BE2C (cell line): ENCODE results near the gene SNX20.

ENCODE experiments used
- DNase-seq: peaks from one replicate; pipeline ENCODE4 v3.0.0-alpha.2; 2020
- H3K27me3 ChIP-seq: fragments of 250-450 bp; sonication (Bioruptor Pico); 2 replicates; pipeline ENCODE4 v1.5.1; 2020; ENCODE audit warnings: mild to moderate bottlenecking
- H3K36me3 ChIP-seq: fragments of 250-450 bp; sonication (Bioruptor Pico); 2 replicates; pipeline ENCODE4 v1.5.1; 2020; ENCODE audit warnings: mild to moderate bottlenecking
- H3K4me1 ChIP-seq: fragments of 250-450 bp; sonication (Bioruptor Pico); 2 replicates; pipeline ENCODE4 v1.5.1; 2020
- H3K4me3 ChIP-seq: 2 replicates; pipeline ENCODE4 v1.5.1; 2011; ENCODE audit warnings: low read depth, low read length
- H3K9me3 ChIP-seq: fragments of 250-450 bp; sonication (Bioruptor Pico); 2 replicates; pipeline ENCODE4 v1.5.1; 2020
- TF ChIP-seq, protein P1 (sequence below): IDR thresholded peaks from 2 replicates; pipeline ENCODE4 v1.5.1; 2012; ENCODE audit warnings: mild to moderate bottlenecking, low read depth, low read length

SNX20 gene

DNA sequence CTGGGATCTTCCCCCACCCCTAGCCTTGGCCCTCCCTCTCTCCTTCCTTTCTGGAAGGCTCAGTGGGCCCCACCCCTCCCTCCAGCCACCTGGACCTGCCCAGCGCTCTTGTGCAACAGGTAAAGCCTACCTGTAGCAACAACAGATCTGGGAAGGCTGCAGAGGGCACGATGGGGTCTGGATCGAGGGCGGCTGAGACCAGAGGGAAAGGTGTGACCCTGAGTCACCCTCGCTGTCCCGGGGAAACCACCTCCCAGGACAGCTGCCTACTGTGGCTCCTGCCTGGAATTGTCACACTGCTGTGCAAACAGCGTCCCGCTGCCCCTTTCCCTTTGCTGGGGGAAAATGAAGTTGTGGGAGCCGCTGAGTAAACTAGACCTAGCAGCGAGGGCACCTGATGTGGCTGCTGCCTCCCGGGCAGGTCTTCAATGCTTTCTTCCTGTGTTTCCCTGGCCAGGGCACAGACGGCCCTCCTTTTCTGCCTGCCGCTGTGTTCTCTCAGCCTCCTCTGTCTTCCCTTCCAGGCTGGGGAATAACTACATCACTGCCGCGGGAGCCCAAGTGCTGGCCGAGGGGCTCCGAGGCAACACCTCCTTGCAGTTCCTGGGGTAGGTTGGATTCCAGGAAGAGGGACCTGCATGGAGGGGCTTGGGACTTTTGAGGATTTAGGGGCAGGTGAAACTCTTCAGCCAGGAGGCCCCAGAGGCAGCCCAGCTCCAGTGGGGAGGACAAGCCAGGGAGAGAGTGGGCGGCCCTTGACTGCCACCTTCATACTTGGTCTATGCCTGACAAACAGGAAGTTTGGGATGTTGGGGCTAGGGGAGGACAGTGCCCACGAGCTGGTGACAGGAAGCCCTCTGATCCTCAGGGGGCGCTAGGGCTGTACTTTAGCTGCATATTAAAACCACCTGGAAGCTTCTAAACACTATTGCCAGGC lies 38.6 kb upstream of the SNX20 start:
- DNase-seq = no peak
- TF ChIP-seq, protein P1, sequence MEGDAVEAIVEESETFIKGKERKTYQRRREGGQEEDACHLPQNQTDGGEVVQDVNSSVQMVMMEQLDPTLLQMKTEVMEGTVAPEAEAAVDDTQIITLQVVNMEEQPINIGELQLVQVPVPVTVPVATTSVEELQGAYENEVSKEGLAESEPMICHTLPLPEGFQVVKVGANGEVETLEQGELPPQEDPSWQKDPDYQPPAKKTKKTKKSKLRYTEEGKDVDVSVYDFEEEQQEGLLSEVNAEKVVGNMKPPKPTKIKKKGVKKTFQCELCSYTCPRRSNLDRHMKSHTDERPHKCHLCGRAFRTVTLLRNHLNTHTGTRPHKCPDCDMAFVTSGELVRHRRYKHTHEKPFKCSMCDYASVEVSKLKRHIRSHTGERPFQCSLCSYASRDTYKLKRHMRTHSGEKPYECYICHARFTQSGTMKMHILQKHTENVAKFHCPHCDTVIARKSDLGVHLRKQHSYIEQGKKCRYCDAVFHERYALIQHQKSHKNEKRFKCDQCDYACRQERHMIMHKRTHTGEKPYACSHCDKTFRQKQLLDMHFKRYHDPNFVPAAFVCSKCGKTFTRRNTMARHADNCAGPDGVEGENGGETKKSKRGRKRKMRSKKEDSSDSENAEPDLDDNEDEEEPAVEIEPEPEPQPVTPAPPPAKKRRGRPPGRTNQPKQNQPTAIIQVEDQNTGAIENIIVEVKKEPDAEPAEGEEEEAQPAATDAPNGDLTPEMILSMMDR = no peak
- no peaks in the 10 kb centered on the region for H3K4me1 ChIP-seq
- H3K4me3 ChIP-seq = no peak overlapping the region
- no peaks in the 10 kb centered on the region for H3K9me3 ChIP-seq
- H3K36me3 ChIP-seq = no peaks in the 10 kb centered on the region
- no peaks in the 10 kb centered on the region for H3K27me3 ChIP-seq

DNA sequence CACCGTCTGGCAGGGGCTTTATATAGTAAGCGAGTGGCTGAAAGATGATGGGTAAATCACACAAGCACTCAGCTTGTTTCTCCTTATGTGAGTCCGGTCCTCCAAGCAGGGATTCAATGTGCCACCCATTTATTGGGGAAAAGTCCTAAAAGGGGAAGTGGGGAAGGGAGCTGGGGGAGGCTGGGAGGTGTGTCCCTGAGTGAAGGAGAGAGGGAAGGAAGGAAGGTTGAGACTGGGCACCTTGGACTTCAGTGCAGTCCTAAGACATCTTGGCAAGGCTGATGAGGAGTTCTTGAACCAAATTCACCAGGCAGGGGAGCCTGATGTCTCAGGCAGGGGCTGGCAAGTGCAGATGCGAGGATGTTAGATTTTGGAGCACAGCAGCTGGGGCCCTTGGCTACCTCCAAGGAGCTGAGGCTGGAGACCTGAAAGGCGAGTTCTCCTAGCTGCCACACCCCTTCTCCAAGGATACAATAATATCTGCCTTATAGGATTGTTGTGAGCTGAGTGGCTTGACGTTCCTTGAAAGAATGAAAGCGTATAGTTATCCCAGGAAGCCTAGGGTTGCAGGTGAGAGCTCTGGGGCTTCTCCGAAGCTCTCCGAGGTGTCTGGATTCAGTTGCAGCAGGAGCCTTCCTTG lies 37.8 kb upstream of the SNX20 start:
- no peaks in the 10 kb centered on the region for H3K9me3 ChIP-seq
- no peaks in the 10 kb centered on the region for H3K27me3 ChIP-seq
- H3K4me1 ChIP-seq = no peaks in the 10 kb centered on the region
- no peaks in the 10 kb centered on the region for H3K36me3 ChIP-seq
- no peak for DNase-seq
- TF ChIP-seq, protein P1 = no peak
- H3K4me3 ChIP-seq = no peak overlapping the region

DNA sequence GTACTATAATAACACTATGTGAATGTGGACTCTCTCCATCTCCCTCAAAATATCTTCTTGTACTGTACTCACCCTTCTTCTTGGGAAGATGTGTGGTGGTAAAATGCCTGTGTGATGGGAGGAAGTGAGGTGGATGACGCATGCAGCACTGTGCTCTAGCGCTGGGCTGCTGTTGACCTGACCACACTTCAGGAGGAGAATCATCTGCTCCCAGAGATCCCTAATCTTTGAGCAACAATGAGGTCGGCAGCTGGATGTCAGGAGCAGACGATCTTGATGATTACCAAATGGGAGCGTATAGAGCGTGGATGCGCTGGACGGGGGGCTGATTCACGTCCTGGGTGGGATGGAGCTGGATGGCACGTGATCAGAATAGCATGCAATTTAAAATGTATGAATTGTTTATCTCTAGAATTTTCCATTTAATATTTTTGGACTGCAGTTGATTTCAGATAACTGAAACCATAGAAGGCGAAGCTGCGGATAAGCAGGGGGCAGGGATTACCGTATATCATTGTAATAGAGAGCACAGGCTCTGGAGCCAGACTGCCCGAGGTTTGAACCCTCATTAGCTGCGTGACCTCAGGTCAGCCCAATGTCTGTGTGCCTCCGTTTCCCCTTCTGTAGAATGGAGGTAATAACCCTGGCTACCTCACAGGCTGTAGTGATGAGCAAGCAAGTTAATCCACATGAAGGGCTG lies 37.1 kb upstream of the SNX20 start:
- no peaks in the 10 kb centered on the region for H3K4me1 ChIP-seq

DNA sequence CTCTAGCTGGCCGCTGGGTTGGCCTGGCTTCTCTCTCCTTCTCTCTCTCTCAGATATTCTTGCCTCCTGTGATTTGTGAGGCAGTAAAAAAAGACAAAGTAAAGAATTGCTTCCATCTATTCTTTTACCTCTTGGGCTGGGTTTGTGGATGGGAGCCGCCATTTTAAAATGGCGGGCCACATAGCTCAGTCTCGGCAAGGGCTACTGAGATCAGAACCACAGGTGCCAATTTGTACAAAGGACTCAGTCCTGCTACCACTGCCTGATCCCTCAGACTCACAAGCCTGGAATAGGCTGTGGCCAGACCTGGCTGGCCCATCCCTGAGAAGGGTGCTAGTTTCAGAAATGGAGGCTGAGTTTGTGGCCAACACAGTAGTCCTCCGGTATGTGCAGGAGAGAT lies 36.4 kb upstream of the SNX20 start:
- no peaks in the 10 kb centered on the region for H3K4me1 ChIP-seq
- no peaks in the 10 kb centered on the region for H3K36me3 ChIP-seq
- H3K4me3 ChIP-seq = no peak overlapping the region
- H3K9me3 ChIP-seq = no peaks in the 10 kb centered on the region
- no peak for DNase-seq
- TF ChIP-seq, protein P1 = no peak
- H3K27me3 ChIP-seq = no peaks in the 10 kb centered on the region

More for the DNA sequence above, 37.1 kb upstream of the SNX20 start:
- Histone ChIP-seq H3K4me3 (peak overlapping the region; percentile 3), H3K36me3 (no peaks in the 10 kb centered on the region), H3K27me3 (no peaks in the 10 kb centered on the region), H3K9me3 (no peaks in the 10 kb centered on the region)
- TF ChIP-seq, protein P1 = no peak
- DNase-seq = no peak

DNA sequence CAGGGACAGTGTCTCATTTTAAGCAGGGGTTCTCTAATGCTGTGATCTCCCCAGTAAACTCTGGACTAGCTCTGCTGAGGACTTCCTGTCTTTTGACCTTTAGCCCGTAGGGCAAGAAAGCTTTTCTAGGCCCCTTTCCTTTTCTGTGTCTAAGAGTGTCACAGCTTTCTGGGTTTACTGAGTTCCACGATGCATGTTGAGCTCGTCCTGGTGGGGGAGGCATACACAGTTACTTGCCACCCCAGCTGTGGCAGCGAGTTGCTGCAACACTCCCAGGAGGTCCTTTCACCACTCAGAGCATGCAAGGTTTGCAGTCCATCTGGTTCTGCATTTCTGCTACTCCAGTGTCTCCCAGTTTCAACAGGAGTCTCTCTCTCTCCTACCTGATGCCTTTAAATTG lies 36.0 kb upstream of the SNX20 start:
- Histone ChIP-seq H3K36me3 (no peaks in the 10 kb centered on the region), H3K4me3 (no peak overlapping the region), H3K27me3 (no peaks in the 10 kb centered on the region), H3K4me1 (peaks cover 4% of the 10 kb centered on the region), H3K9me3 (no peaks in the 10 kb centered on the region)
- DNase-seq = no peak
- TF ChIP-seq, protein P1 = no peak
